Measurements from ENCODE around the gene C15orf39.

DNA sequence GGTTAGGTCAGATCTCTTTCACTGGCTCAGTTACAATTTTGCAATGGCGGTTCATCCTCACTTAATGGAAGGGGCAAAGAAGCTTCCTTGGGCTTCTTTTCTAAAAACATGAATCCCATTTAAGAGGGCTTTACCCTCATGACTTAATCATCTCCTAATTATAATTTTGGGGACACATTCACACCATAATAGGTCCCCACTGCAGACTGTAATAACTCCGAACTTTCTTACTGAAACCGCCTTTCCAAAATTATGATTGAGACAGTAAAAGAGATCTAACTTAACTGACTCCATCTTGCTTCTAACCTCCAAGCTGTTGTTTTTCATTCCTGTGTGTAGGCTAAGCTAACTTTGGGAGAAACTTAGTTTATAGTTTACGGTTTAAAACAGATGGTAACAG is 33.3 kb upstream of the C15orf39 start:
- TF ChIP-seq, protein P1, sequence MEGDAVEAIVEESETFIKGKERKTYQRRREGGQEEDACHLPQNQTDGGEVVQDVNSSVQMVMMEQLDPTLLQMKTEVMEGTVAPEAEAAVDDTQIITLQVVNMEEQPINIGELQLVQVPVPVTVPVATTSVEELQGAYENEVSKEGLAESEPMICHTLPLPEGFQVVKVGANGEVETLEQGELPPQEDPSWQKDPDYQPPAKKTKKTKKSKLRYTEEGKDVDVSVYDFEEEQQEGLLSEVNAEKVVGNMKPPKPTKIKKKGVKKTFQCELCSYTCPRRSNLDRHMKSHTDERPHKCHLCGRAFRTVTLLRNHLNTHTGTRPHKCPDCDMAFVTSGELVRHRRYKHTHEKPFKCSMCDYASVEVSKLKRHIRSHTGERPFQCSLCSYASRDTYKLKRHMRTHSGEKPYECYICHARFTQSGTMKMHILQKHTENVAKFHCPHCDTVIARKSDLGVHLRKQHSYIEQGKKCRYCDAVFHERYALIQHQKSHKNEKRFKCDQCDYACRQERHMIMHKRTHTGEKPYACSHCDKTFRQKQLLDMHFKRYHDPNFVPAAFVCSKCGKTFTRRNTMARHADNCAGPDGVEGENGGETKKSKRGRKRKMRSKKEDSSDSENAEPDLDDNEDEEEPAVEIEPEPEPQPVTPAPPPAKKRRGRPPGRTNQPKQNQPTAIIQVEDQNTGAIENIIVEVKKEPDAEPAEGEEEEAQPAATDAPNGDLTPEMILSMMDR (IDR thresholded peaks at IDR 0.05 in 2 of 3, conservative IDR thresholded peaks at IDR 0.05 in 1 of 3; ENCODE audit: insufficient read depth in 2 of 3, low read depth in 1 of 3, low read length in 3 of 3), result no peak
- TF ChIP-seq, protein P2, sequence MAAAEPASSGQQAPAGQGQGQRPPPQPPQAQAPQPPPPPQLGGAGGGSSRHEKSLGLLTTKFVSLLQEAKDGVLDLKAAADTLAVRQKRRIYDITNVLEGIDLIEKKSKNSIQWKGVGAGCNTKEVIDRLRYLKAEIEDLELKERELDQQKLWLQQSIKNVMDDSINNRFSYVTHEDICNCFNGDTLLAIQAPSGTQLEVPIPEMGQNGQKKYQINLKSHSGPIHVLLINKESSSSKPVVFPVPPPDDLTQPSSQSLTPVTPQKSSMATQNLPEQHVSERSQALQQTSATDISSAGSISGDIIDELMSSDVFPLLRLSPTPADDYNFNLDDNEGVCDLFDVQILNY (CRISPR knock-in tag; IDR thresholded peaks at IDR 0.05), result no peak
- TF ChIP-seq ZNF24 (IDR thresholded peaks at IDR 0.05) (no peak), SUPT5H (IDR thresholded peaks at IDR 0.05) (no peak), SMAD1 (IDR thresholded peaks at IDR 0.05; ENCODE audit: low read depth, low read length, partially characterized antibody) (no peak), HMG20B (CRISPR knock-in tag; IDR thresholded peaks at IDR 0.05) (no peak), STAT5B (CRISPR knock-in tag; IDR thresholded peaks at IDR 0.05) (no peak), ZNF41 (CRISPR knock-in tag; conservative IDR thresholded peaks at IDR 0.05) (no peak), NR2F6 (CRISPR knock-in tag; IDR thresholded peaks at IDR 0.05) (no peak)
- TF ChIP-seq, protein P3, sequence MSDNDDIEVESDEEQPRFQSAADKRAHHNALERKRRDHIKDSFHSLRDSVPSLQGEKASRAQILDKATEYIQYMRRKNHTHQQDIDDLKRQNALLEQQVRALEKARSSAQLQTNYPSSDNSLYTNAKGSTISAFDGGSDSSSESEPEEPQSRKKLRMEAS (CRISPR knock-in tag; IDR thresholded peaks at IDR 0.05), result no peak
- TF ChIP-seq, protein P4, sequence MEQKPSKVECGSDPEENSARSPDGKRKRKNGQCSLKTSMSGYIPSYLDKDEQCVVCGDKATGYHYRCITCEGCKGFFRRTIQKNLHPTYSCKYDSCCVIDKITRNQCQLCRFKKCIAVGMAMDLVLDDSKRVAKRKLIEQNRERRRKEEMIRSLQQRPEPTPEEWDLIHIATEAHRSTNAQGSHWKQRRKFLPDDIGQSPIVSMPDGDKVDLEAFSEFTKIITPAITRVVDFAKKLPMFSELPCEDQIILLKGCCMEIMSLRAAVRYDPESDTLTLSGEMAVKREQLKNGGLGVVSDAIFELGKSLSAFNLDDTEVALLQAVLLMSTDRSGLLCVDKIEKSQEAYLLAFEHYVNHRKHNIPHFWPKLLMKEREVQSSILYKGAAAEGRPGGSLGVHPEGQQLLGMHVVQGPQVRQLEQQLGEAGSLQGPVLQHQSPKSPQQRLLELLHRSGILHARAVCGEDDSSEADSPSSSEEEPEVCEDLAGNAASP (IDR thresholded peaks at IDR 0.05), result no peak
- TF ChIP-seq, protein P5, sequence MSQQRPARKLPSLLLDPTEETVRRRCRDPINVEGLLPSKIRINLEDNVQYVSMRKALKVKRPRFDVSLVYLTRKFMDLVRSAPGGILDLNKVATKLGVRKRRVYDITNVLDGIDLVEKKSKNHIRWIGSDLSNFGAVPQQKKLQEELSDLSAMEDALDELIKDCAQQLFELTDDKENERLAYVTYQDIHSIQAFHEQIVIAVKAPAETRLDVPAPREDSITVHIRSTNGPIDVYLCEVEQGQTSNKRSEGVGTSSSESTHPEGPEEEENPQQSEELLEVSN (IDR thresholded peaks at IDR 0.05; ENCODE audit: borderline replicate concordance in 1 of 2, extremely low read depth in 1 of 2, insufficient read depth in 1 of 2, insufficient read length in 1 of 2, low read depth in 1 of 2, low read length in 1 of 2, poor library complexity in 1 of 2, severe bottlenecking in 1 of 2), result no peak
